Adipocyte (in vitro differentiated cells): ENCODE data around the gene MRGPRX1.
"Not testable (repeated sequence)": the region's sequence is repeated elsewhere in the genome, so short reads cannot be mapped to it uniquely, and the experiment has no call there.

Experiments used
- DNase-seq: peaks from one replicate; pipeline ENCODE4 v3.0.0-alpha.2; 2015; ENCODE audit warnings: low read depth
- H3K27me3 ChIP-seq: replicated peaks from 2 replicates; pipeline ENCODE4 v1.7.0; 2013; ENCODE audit warnings: mild to moderate bottlenecking, low read length, moderate library complexity; ENCODE audit not compliant: control insufficient read depth, insufficient read depth
- H3K36me3 ChIP-seq: 2 replicates; pipeline ENCODE4 v1.7.0; 2013; ENCODE audit warnings: low read length, mild to moderate bottlenecking, moderate library complexity; ENCODE audit not compliant: control insufficient read depth, insufficient read depth, severe bottlenecking
- H3K4me1 ChIP-seq: 2 replicates; pipeline ENCODE4 v1.7.0; 2013; ENCODE audit warnings: mild to moderate bottlenecking, low read length, moderate library complexity; ENCODE audit not compliant: control insufficient read depth, insufficient read depth
- H3K4me3 ChIP-seq: 2 replicates; pipeline ENCODE4 v1.7.0; 2013; ENCODE audit warnings: mild to moderate bottlenecking, low read length, moderate library complexity
- H3K9ac ChIP-seq: 2 replicates; pipeline ENCODE4 v1.7.0; 2013; ENCODE audit warnings: mild to moderate bottlenecking, low read length, moderate library complexity
- H3K9me3 ChIP-seq: 2 replicates; pipeline ENCODE4 v1.7.0; 2013; ENCODE audit warnings: mild to moderate bottlenecking, low read length, moderate library complexity; ENCODE audit not compliant: control insufficient read depth

The MRGPRX1 gene

GRCh38 chr11:18927550-18928322 is 11.5 kb downstream of the MRGPRX1 start:
- no peak for DNase-seq

GRCh38 chr11:18925426-18925825 is 13.8 kb downstream of the MRGPRX1 start:
- not testable (repeated sequence) for H3K4me1 ChIP-seq, H3K9ac ChIP-seq, DNase-seq, H3K9me3 ChIP-seq, H3K36me3 ChIP-seq, H3K27me3 ChIP-seq, H3K4me3 ChIP-seq

More at GRCh38 chr11:18927550-18928322, 11.5 kb downstream of the MRGPRX1 start:
- Histone ChIP-seq H3K9ac (no peak overlapping the region), H3K27me3 (peaks cover 3% of the 10 kb centered on the region), H3K36me3 (no peaks in the 10 kb centered on the region), H3K4me3 (no peak overlapping the region), H3K9me3 (peaks cover 3% of the 10 kb centered on the region), H3K4me1 (no peaks in the 10 kb centered on the region)

DNA sequence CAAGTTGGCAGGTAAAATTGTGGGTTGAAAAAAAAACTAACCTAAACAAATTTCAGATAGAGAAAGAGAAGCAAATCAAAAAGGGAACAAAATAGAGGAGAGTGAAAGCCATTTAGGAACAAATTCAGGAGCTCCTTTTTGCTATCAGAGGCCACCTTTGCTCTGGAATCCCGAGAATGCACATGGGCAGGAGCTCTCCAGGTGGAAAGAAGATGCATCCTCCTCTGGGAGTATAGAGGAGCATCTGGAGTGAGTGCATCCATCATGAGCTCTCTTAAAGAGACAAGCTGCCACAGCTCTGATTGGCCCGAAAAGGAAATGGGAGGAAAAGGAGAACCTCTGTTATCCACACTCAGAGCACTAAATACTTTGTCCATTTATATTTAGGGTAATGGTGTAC is 26.3 kb downstream of the MRGPRX1 start:
- H3K36me3 ChIP-seq, result no peaks in the 10 kb centered on the region
- peaks cover 35% of the 10 kb centered on the region for H3K27me3 ChIP-seq
- no peaks in the 10 kb centered on the region for H3K9me3 ChIP-seq
- no peak overlapping the region for H3K4me3 ChIP-seq
- no peak for DNase-seq
- H3K9ac ChIP-seq, result no peak overlapping the region
- no peaks in the 10 kb centered on the region for H3K4me1 ChIP-seq

GRCh38 chr11:18907391-18907790 is 31.8 kb downstream of the MRGPRX1 start:
- no peaks in the 10 kb centered on the region for H3K36me3 ChIP-seq
- H3K9me3 ChIP-seq, result no peaks in the 10 kb centered on the region
- H3K4me1 ChIP-seq, result no peaks in the 10 kb centered on the region
- no peak overlapping the region for H3K4me3 ChIP-seq
- no peak overlapping the region for H3K9ac ChIP-seq
- no peak for DNase-seq
- H3K27me3 ChIP-seq, result peaks cover 11% of the 10 kb centered on the region

DNA sequence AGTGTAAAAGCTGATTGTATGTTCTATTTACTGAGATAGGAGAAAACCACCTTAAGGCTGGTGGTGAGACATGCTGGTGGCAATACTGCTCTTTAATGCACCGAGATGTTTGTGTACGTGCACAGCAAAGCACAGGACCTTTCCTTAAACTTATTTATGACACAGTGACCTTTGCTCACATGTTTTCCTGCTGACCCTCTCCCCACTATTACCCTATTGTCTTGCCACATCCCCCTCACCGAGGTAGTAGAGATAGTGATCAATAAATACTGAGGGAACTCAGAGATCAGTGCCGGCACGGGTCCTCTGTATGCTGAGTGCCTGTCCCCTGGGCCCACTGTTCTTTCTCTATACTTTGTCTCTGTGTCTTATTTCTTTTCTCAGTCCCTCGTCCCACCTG is 38.6 kb downstream of the MRGPRX1 start:
- DNase-seq, H3K27me3 ChIP-seq, H3K36me3 ChIP-seq, H3K4me3 ChIP-seq, H3K9me3 ChIP-seq, H3K9ac ChIP-seq, H3K4me1 ChIP-seq: not testable (repeated sequence)

DNA sequence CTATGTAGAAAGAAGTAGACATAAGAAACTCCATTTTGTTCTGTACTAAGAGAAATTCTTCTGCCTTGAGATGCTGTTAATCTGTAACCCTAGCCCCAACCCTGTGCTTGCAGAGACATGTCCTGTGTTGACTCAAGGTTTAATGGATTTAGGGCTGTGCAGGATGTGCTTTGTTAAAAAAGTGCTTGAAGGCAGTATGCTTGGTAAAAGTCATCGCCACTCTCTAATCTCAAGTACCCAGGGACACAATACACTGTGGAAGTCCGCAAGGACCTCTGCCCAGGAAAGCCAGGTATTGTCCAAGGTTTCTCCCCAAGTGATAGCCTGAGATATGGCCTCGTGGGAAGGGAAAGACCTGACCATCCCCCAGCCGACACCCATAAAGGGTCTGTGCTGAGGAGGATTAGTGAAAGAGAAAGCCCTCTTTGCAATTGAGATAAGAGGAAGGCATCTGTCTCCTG is 39.0 kb downstream of the MRGPRX1 start:
- H3K9ac ChIP-seq, H3K4me1 ChIP-seq, H3K36me3 ChIP-seq, H3K27me3 ChIP-seq, H3K9me3 ChIP-seq, H3K4me3 ChIP-seq, DNase-seq: not testable (repeated sequence)

- H3K9me3 ChIP-seq, H3K9ac ChIP-seq, H3K4me3 ChIP-seq, H3K4me1 ChIP-seq, H3K36me3 ChIP-seq, DNase-seq: not testable (repeated sequence)
- peaks cover 20% of the 10 kb centered on the region for H3K27me3 ChIP-seq
Observed at GRCh38 chr11:18891712-18892111, 47.5 kb downstream of the MRGPRX1 start.

GRCh38 chr11:18890615-18891014 is 48.6 kb downstream of the MRGPRX1 start:
- Histone ChIP-seq H3K9ac (no peak overlapping the region), H3K27me3 (peaks cover 21% of the 10 kb centered on the region), H3K4me3 (no peak overlapping the region), H3K4me1 (no peaks in the 10 kb centered on the region), H3K36me3 (no peaks in the 10 kb centered on the region), H3K9me3 (no peaks in the 10 kb centered on the region)
- no peak for DNase-seq
